AML-193 (cell line): Measurements from ENCODE around the gene TCP11L1.
"Not testable (repeated sequence)": the region's sequence is repeated elsewhere in the genome, so short reads cannot be mapped to it uniquely, and the experiment has no call there.

Experiments
- DNase-seq, 2 experiments: peaks; one replicate each; lab custom pipeline; 2025; lab: John Stamatoyannopoulos, UW

TCP11L1 gene

GRCh38 chr11:33067294-33067693 lies 27.9 kb downstream of the TCP11L1 start:
- DNase-seq: no peak

- no peak for DNase-seq
Observed at GRCh38 chr11:33068611-33069340, 29.4 kb downstream of the TCP11L1 start.

- no peak for DNase-seq
Observed at GRCh38 chr11:33072465-33072864, 33.1 kb downstream of the TCP11L1 start.

- no peak for DNase-seq
Observed at GRCh38 chr11:33083918-33084317, 44.5 kb downstream of the TCP11L1 start.

- no peak for DNase-seq
Observed at GRCh38 chr11:33086017-33086416, 46.6 kb downstream of the TCP11L1 start.

- no peak for DNase-seq
Observed at GRCh38 chr11:33089776-33090175, 50.4 kb downstream of the TCP11L1 start.

- DNase-seq: no peak
Observed at GRCh38 chr11:33094157-33094556, 54.8 kb downstream of the TCP11L1 start.

- DNase-seq: no peak
Observed at GRCh38 chr11:33103836-33104235, 64.5 kb downstream of the TCP11L1 start.

- no peak for DNase-seq
Observed at GRCh38 chr11:33109294-33109895, 70.0 kb downstream of the TCP11L1 start.

GRCh38 chr11:33110083-33110482 lies 70.7 kb downstream of the TCP11L1 start:
- DNase-seq: no peak

- DNase-seq: no peak
Observed at GRCh38 chr11:33116535-33116934, 77.2 kb downstream of the TCP11L1 start.

GRCh38 chr11:33122696-33123095 lies 83.3 kb downstream of the TCP11L1 start:
- not testable (repeated sequence) for DNase-seq
